NCI-H2029 treated with DMSO at 0.1 percent for 48 hours (cell line): ENCODE results near the gene SLC16A8.

Experiments
- DNase-seq: peaks from one replicate; lab custom pipeline; 2025; lab: John Stamatoyannopoulos, UW

Gene SLC16A8

DNA sequence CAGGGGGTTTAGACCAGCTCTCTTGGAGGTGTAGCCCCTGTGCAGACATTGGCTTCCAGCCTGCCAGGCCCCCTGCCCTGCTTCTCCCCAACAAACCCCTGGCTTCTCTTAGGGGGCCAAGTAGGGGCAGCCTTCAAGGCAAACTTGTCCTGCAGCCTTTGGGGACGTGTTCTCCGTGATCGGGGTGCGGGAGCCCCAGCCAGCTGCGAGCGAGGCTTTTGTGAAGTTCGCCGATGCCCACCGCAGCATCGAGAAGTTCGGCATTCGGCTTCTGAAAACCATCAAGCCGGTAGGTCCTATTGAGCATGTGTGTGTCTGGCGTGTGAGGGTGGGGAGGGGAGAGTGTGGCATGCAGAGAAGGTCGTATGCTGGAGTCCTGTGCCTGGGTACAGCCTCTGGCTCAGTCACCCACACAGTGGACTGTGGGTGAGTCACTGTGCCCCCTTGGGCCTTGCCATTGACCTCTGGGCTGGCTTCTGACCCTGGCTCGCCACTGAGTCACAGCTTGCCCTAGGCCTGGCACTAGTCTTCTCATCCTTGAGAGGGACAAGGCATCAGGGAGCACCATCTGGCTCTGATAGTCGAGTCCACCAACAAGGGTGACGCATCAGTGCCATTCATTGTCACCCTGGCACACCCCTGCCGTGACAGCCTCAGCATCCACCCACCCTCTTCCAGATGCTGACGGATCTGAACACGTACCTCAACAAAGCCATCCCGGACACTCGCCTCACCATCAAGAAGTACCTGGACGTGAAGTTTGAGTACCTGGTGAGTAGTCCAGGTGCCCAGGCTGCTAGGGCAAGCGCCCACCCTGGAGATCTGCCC is 11.4 kb downstream of the SLC16A8 start:
- DNase-seq: no peak

DNA sequence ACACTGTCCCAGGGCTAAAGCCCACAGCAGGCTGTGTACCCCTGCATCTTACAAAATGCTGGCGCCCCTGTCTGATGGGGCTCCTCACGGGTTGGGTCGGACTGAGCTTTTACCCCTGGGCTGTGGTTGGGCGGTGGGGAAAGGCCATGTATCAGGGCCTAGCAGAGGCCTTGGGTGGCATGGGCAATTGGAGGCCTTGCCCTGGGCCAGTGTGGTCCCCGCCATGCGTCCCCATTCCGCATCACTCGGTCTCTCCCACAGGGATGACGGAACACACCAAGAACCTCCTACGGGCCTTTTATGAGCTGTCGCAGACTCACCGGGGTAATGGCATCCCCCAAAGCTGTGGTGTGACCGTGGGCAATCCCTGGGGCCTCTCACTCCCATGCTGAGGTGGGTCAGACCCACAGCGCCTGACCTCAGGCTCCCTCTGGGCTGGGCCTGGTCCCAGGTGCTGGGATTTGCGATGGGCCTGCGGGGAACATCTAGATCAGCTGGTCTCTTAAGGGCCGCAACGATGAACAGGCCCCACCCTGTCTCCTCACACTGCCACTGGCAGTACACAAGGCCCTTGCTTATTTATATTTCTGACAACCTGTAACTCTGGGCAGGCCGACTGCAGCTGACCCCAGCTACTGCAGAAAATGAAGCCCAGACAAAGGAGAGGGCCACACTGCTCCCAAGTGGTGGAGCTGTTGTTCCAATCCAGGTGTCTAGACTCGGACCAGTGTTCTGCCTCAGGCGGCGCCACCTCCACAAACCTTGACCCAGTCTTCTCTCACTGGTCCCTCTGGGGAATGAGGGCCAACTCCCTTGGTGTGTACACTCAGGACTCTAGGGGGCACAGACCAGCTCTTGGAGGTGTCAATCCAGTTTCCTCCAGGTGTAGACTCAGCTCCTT is 12.3 kb downstream of the SLC16A8 start:
- DNase-seq: no peak

DNA sequence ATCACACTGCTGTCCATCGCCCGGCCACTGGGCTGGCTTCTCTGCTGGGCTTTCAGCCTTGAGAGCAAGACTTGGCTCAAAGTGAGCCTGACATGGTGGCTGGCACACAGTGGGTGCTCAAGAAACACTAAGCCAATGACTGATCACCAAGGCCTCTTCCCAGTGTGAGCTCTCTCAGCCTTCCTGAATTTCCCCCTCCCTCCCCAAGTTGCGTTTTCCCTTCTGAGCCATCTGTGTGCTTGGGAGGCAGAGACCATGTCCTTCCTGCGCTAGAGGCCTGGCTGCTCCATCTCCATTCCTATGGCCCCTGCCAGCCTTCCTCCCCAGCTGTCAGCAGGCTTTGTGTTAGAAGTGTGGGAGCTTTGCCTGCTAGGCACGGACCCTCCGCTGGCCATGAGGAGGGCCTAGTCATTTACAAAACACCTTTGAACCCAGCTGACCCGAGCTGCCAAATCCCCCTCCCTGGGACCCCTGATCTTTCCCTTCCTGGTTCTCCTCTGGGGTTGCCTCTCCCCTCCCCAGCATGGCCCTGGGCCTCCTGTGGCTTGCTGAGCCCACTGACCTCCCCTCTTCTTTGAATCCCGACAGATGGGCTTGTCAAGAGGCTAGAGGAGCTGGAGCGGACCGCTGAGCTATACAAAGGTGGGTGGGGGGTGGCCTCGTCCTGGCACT is 13.6 kb downstream of the SLC16A8 start:
- DNase-seq: no peak

- DNase-seq: no peak
These were observed 14.4 kb downstream of the SLC16A8 start for GRCh38 chr22:38069372-38070249.

DNA sequence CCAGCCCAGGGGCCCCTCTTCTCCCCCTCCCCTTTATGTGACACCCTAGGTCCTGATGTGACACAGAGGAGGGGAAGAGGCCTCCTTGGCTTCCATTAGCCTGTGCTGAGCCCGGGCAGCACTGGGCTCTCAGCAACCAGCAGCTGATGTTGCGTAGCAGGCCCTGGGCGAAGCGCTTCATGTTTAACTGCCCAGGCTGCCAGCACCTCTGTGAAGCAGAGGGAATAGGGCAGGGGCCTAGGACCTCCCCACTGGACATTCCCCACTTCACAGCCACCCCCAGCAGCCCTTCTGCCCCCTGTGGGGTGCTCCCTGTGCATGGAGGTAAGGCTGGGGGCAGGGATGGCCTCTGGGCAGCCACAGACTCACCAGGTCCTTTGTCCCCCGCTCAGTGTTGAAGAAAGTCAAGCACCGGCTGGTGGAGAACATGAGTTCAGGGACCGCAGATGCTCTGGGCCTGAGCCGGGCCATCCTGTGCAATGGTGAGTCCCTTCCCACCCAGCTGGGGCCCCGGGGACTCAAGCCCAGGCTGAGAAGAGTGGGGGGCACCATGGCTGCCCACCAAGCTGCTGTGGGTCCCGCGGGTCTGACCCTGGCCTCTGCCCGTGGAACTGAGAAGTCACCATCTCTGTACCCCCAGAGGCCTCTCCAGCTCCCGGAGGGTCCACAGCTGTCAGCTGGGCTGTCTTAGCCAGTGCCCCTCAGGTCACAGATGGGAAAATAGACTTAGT is 15.2 kb downstream of the SLC16A8 start:
- no peak for DNase-seq

- no peak for DNase-seq
These were observed 16.1 kb downstream of the SLC16A8 start for GRCh38 chr22:38067761-38068360.

DNA sequence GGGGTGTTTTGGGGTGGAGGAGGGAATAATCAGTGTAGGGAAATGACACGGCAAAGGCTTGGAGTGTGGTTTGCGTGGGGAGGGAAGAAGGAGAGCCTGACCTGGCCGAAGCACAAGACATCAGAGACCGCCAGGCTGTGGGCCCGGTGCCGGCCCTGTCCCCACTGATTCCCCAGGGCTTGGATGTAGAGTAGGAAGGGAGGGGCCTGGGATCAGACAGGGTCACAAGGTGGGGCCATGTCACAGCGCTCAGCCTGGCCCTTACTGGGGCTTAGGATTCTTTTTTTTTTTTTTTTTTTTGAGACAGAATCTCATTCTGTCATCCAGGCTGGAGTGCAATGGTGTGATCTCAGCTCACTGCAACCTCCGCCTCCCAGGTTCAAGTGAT is 17.0 kb downstream of the SLC16A8 start:
- no peak for DNase-seq

GRCh38 chr22:38066381-38067027 is 17.5 kb downstream of the SLC16A8 start:
- no peak for DNase-seq

GRCh38 chr22:38065539-38065938 is 18.4 kb downstream of the SLC16A8 start:
- DNase-seq: no peak

GRCh38 chr22:38062791-38063190 is 21.2 kb downstream of the SLC16A8 start:
- DNase-seq: no peak

DNA sequence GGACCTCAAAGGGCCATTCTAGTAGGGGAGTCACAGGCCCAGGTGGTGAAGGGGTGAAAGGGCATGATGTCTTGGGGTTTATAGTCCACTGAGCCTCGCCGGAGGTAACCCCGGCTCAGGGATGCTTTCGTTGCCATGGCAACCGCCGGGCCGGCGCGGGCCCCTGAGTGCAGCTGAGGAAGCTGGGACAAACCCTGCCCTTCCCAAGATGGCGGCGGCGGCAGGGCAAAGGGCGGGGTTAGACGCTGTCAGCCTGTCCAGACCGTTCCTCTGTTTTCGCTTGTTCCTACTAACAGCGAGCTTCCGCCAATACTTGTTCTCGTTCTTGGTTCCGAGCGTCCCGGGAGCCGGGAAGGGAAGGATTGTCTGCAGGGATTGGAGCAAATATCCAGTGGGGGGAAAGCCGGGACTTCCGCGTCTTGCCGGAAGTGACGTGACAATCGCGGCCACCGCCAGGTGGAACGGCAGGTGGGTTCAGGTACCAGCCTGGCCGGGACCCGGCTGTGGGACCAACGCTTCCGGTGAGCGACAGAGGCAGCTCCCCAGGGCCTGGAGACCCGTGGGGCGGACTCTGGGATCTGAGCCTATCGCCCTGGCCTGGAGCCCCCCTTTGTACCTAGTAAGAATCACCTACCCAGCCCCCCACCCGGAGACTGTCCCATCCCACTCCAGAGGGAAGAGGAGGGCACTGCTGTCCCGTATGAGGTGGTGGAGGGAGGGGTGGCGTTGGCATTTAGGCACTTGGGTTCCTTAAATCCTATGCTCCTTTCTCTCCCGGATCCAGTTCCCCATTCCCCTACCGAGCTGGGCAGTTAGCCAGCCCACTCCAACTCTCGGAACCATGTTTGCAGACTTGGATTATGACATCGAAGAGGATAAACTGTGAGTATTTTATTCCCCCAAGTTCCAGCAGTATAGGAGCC is 26.8 kb downstream of the SLC16A8 start, which contains the start of gene PICK1:
TSS of gene PICK1 (plus strand) at position 436 of the 923 bp plus-strand sequence. CDS start at position 842, 406 bp downstream.
- peak; percentile 78 for DNase-seq

DNA sequence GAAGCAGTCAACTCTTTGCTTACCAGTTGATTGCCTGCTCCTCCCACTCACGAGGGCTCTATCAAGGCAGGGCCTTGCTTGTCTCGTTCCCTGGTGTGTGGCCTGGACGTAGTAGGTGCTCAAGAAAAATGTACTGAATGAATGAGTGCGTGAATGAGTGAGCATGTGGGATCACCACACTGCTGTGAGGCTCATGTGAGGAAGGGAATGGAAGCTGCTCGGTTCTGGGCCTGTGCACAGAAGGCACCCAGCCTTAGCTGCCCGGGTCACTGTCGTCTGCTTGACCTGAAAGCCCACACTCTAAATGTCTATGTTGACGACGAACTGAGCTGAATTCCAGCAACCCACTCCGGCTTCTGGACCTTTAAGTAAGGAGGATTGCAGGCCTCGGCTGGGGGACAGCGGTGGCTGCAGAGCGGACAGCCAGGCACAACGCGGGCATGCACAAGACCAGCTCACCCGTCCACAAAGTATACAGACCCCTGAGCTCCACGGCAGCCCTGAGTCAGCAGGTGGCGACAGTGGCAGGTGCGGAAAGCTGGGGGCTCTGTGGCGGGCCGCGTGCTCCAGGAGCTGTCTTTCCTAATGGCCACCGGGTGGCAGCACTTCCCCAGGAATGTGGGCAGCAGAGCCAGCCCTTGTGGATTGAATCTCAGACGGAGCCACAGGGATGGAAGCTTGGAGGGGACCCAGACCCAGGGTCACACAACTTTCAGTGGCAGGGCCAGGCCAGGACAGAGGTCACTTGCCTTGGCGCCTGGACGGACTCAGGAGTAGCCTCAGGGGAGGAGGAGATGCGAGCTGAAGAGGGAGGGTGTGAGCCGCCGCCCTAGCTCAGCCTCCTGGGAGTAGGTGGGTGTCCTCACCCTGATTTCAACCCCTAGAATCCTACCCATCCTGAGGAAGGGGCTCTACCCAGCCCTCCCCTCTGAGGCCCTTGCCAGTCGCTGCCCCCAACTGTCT is 31.8 kb downstream of the SLC16A8 start:
- DNase-seq: peak; percentile 44

DNA sequence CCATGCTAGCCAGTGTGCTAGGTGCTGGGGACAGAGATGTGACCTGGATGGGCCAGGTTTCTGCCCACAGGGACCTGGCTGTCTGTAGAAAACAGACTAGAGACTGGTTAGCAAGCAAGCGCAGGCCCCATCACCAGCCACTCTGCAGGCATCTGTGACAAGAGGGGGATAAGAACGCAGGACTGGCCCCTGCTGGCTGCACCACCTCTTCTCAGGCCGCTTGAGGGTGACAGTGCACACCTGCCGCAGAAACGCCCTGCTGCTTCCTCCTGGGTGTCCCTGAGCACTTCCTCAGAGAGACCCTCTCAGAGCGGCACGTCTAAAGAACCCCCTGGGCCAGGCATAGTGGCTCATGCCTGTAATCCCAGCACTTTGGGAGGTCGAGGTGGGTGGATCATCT is 32.7 kb downstream of the SLC16A8 start:
- DNase-seq: no peak

DNA sequence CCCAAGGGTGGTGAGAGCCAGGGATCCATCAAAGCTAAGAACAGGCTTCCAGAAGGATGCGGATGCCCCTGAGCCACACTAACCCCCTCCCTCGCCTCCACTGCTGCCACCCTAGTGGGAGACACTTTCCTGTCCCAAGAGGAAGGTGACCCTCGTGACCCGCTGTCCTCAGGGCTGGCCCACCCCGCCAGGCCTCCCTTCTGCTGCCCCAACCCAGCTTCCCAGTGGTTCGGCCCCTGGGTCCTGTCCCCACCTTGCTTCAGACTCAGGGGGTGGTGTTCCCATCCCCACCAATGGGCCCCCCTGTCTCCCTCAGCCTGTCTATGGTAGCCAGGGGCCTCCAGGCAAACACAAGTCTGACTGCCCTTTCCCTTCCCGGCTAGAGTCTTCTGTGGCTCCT is 33.3 kb downstream of the SLC16A8 start:
- DNase-seq: no peak

- no peak for DNase-seq
These were observed 34.0 kb downstream of the SLC16A8 start for GRCh38 chr22:38049812-38050619.

GRCh38 chr22:38046070-38046748 is 37.8 kb downstream of the SLC16A8 start:
- DNase-seq: no peak
